Cardiac septum (tissue), 1 donor: ENCODE results near the gene GRK5. TPM values are rescaled to one million over a fixed set of nuclear protein-coding genes. Genes with fewer than 3 reads are reported as not detected.

Source experiments
- DNase-seq: peaks from one replicate; pipeline ENCODE4 v3.0.0-alpha.2; 2020; ENCODE audit warnings: low spot score
- intact Hi-C: fragments of 100-400 bp; cut with DNase I; formaldehyde crosslinking; loops from one replicate; pipeline ENCODE4 v1.14.0; 2022
- total RNA-seq: library from RNA; stranded (reverse); fragmentation: NEBNext Ultra II Directional; extraction: Animal tissue kit (Norgen Biotek cat#: 25700); gene quantifications from one replicate; pipeline ENCODE4 v1.2.1, GENCODE V29; 2021
- donor health status: DM: no; HTN: no; CAD: no.

GRK5 gene
- total RNA-seq, 1 donor from 2014 or later, result 17.6 TPM

GRCh38 chr10:119305860-119306513 lies 98.6 kb downstream of the GRK5 start:
- DNase-seq, result no peak
- intact Hi-C loops, result no loop called here

- intact Hi-C loops, result no loop called here
- DNase-seq, result no peak
These were observed 99.2 kb downstream of the GRK5 start for GRCh38 chr10:119306514-119306951.

GRCh38 chr10:119306986-119307392 lies 99.6 kb downstream of the GRK5 start:
- intact Hi-C loops, result no loop called here

DNA sequence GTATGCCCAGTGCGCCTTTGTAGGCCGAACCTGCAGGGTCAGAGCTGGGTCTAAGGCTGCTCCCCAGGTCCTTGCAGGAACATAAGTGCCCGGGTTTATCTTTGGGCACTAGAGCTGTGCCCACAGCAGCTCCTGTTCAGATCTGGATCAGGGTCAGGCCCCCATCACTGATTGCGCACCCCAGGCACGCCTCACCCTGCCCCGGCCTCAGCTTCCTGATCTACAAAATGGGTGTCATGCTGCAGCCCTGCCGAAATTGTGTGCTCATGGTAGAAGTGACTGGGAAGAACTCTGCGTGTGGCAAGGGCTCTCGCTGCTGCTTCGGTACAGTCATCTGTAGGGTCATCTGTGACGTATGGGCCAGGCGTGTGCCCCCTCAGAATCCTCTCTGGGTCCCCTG lies 100.7 kb downstream of the GRK5 start:
- no peak for DNase-seq
- intact Hi-C loops, result no loop called here

More at GRCh38 chr10:119306986-119307392, 99.6 kb downstream of the GRK5 start:
- DNase-seq, result no peak

GRCh38 chr10:119308551-119309422 lies 101.4 kb downstream of the GRK5 start:
- intact Hi-C loops, result no loop called here
- no peak for DNase-seq

GRCh38 chr10:119309423-119309770 lies 102.0 kb downstream of the GRK5 start:
- intact Hi-C loops, result no loop called here
- no peak for DNase-seq

DNA sequence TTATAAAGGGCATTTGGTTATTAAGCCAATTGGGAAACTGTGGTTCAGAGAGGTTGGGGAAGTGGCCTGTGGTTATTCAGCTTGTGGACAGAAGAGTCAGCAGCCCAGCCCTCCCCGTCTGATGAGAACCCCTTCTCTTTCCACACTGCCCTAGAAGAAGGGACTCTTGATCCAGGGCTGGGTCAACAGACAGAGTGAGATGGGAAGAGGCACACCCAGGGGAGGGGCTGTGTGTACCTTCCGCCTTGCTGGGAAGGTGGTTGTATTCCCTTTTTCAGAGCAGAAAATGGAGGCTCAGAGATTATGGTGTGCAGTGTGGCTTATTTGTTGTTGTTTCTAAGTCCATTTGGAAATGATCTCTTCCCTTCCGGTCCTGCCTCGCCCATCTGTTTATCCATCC lies 103.4 kb downstream of the GRK5 start:
- intact Hi-C loops, result no loop called here
- no peak for DNase-seq

- DNase-seq, result no peak
- intact Hi-C loops, result no loop called here
These were observed 104.9 kb downstream of the GRK5 start for GRCh38 chr10:119312241-119312640.

- intact Hi-C loops, result no loop called here
- DNase-seq, result no peak
These were observed 105.7 kb downstream of the GRK5 start for GRCh38 chr10:119313024-119313423.

- intact Hi-C loops, result no loop called here
- DNase-seq, result no peak
These were observed 106.3 kb downstream of the GRK5 start for GRCh38 chr10:119313644-119314043.

DNA sequence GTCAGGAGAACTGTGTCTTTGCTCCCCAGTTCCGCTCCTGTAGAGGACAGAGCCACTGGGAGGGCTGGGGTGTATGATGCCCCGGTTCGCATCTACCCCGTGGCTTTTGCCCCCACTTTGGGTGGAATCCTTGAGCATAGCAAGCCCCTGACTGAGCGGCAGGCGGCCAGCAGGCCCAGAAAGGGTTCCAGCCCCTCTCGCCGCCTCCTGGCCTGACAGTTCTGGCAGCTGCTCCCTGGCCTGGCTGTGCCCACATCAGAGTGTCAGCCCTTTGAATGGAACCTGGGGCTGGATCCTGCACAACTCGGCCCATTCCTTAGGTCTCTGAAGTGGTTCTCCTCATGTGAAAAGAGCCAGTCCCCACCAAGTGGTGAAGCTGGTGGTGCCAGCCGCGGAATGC lies 106.7 kb downstream of the GRK5 start:
- intact Hi-C loops, result no loop called here

DNA sequence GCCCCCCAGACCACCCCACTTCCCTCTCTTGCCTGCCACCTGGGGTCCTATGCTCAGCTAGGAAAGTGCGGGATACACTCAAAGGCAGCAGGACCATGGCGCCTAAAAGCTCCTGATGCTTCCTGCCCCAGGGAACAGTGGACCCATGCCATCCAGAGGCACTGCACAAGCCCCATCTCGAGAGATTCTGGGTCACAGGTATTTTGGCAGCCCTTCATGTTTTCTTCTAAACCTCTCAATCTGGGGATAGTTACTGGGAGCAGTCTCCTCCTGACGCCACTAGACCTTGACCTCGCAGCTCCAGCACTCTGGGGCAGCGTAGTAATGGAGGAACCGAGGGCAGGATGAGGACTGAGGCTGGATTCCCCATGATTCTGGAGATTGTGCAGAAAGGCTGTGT lies 107.1 kb downstream of the GRK5 start:
- intact Hi-C loops, result no loop called here
- DNase-seq, result no peak

More for the DNA sequence above, 106.7 kb downstream of the GRK5 start:
- DNase-seq, result no peak

GRCh38 chr10:119315128-119316001 lies 108.0 kb downstream of the GRK5 start:
- intact Hi-C loops, result no loop called here
- DNase-seq, result no peak

DNA sequence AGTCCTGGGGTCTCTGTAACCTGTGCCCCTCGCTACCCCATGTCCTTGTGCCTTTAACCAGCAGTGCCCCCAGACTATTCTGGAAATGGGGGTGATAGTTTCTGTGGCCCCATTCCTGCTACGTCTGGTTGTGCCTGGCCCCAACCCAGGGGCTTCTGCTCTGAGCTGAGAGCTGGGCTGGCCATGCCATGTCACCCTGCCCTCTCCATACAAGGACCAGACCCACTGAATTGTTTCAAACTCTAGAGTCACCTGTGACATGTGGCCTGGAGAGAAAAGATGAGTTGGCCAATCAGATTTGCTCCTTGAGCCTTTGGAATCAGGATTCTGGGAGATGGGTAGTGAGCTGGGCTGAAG lies 108.6 kb downstream of the GRK5 start:
- DNase-seq, result no peak
- intact Hi-C loops, result no loop called here

GRCh38 chr10:119316729-119317097 lies 109.3 kb downstream of the GRK5 start:
- DNase-seq, result no peak
- intact Hi-C loops, result no loop called here

GRCh38 chr10:119318411-119319160 lies 111.2 kb downstream of the GRK5 start:
- intact Hi-C loops, result no loop called here
- DNase-seq, result no peak

- intact Hi-C loops, result no loop called here
- DNase-seq, result no peak
These were observed 112.0 kb downstream of the GRK5 start for GRCh38 chr10:119319161-119319919.

GRCh38 chr10:119319920-119320258 lies 112.5 kb downstream of the GRK5 start:
- intact Hi-C loops, result no loop called here
- DNase-seq, result no peak

GRCh38 chr10:119320981-119321380 lies 113.6 kb downstream of the GRK5 start:
- DNase-seq, result no peak
- intact Hi-C loops, result no loop called here
